ENCODE results near the gene TENT5A.

Gene TENT5A

DNA sequence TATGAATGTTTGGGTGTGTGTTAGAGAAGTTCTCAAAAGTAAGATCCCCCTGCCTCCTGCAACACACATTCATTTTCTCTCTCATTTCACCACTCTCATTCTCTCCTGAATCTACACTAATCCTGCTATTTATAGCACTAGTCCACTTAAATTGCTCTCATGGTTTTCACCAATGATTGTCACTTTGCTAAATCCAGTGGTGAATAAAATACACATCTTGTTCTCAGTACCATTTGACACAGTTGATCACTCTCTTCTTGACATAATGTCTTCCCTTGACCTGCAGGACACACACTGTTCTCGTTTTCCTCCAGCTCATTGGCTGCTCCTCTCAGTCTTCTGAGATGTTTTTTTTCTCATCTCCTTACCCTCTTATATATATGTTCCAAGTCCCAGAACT, 32.1 kb downstream of the TENT5A start:
- no peak for DNase-seq (ENCODE audit: extremely low read depth in 1 of 2, low read depth in 1 of 2)

DNA sequence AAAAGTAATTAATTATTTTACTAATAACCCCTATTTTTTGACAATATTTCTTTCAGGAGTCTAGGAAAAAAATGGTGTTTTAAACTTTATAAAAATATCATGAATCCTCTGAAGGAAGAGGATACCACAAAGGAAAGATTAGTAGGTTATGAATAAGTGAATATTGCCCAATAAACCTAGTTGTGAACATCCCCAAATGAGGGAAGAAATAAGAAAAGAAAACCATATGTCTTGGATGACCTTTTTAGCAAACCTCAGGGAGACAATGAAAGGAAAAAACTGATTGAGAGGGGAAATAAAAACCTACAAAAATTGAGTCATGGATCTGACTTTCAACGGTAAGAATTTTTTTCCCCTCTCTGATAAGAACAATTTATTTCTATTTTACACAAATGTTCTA, 34.4 kb downstream of the TENT5A start:
- DNase-seq (ENCODE audit: extremely low read depth in 1 of 2, low read depth in 1 of 2) = no peak

DNA sequence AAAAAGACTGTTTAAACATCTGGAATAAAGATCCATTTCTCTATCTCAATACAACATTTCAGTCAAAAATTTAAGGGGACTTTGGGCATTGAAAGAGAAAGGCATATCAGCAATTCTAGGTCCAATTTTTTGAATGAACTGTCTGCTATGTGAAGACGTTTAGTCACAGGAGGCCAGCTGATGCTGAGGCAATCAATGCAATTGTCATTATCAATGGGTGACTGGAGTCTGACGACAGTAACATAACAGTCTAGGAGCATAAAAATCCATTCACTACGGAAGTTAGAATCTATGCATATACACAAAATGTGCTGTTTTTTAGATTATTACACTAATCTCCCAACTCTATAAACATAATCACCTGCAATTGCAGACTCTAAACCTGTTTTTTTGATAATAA, 37.8 kb downstream of the TENT5A start:
- DNase-seq (ENCODE audit: extremely low read depth in 1 of 2, low read depth in 1 of 2) = no peak

DNA sequence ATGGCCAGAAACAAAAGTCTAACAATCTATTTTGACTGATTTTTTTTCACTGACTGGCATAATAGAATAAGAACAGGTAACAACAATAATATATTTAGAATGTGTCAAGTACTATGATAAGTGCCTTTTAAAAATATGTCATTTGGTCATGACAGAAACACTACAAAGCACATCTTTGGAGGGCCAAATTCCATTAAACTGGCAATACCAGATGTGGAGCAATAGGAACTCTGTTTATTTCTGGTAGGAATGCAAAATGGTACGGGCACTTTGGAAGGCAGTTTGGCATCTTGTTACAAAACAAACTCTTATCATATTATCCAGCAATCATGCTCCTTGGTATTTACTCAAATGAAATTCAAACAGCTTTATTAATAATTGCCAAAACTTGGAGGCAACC, 39.3 kb downstream of the TENT5A start:
- no peak for DNase-seq (ENCODE audit: extremely low read depth in 1 of 2, low read depth in 1 of 2)

DNA sequence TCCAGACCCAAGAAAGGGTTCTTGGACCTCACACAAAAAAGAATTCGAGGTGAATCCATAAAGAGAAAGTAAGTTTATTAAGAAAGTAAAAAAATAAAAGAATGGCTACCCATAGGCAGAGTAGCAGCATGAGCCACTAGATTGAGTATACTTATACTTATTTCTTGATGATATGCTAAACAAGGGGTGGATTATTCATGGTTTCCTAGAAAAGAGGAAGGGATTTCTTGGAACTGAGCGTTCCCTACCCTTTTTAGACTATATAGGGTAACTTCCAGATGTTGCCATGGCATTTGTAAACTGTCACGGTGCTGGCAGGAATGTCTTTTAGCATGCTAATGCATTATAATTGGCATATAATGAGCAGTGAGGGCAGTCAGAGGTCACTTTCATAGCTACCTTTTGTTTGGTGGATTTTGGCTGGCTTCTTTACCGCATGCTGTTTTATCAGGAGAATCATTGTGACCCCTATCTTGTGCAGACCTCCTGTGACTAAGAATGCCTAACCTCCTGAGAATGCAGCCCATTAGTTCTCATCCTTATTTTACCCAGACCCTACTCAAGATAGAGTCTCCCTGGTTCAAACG, 44.3 kb downstream of the TENT5A start:
- no peak for DNase-seq (ENCODE audit: extremely low read depth in 1 of 2, low read depth in 1 of 2)

DNA sequence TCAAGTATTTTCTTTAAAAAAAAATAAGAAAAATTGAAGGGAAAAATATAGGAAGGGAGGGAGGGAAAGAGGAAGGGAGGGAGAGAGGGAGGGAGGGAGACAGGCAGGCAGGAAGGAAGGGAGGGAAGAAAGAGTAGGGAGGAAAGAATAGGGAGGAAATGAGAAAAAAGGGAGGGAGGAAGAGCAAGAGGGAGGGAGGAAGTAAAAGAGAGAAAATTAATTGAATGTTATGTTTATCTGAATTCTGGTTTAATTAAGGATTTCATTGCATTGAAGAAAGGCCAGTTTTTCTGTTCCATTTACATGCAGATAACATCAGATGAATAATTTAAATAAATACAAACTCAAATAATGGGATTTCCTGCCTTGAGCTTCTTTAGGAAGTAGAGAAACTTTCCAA, 47.8 kb downstream of the TENT5A start:
- no peak for DNase-seq (ENCODE audit: extremely low read depth in 1 of 2, low read depth in 1 of 2)

DNA sequence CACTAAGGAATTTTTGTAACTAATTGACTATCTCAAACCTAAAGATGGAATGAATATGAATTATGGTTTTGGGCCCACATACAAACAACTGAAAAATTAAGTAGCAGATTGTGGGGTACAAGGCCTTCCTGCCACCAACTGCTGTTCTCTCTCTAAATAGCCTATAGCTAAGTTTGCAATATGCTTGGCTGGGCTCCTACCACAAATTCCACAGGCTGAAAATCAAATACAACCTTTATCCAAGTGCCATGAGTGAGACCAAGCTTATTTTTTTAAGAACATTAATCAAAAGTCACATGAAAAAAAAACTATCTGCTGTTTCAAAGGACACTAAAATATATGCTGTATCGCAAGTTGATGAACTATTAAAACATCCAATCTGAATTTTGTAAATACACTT, 52.1 kb downstream of the TENT5A start:
- no peak for DNase-seq (ENCODE audit: extremely low read depth in 1 of 2, low read depth in 1 of 2)

DNA sequence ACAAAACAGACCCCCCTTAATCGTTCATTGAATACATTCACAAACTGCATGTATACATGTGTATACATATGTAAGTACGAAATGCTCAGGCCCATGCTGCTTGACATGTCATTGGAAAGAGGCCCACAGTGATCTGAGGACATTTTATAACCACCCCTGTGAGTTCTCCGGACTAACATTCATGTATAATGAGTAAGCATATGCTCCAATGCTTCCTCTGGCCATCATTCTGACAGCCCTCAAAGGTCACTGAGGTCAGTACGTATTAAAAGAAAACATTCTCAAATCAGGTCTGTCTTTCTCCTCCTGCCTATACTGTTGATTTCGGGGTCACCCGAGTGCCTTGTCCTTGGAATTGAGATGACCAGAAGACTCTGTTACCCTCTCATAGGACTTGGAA, 54.9 kb downstream of the TENT5A start:
- DNase-seq (ENCODE audit: extremely low read depth in 1 of 2, low read depth in 1 of 2) = no peak

DNA sequence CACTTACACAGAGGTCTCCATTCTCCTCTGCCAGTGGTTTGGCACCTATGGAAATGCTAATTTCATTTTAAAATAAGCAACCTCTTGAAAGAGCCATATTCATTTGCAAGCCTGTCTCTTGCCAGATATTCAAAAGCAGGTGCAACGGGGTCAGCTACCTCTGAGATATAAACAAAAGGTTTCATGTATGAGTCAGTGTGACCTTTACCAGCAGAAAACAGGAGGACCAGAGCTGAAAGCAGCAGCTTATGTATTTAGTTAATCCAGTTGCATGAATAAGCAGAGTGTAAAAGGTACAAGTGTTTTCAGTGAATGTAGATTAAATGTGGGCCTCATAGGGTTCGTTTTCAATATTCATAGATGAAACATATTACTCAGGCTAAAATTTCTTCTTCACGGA, 56.0 kb downstream of the TENT5A start:
- no peak for DNase-seq (ENCODE audit: extremely low read depth in 1 of 2, low read depth in 1 of 2)

Measured in stimulated activated CD8-positive, alpha-beta memory T cell treated with anti-CD3 and anti-CD28 coated beads, Interleukin-7, amount 100 ng/mL, for 48 hours (primary cell).